Measurements from ENCODE around the gene RABGAP1L. TPM values are rescaled to one million over a fixed set of nuclear protein-coding genes. Genes with fewer than 3 reads are reported as not detected.

The RABGAP1L gene
- total RNA-seq, 1 donor from 2014 or later, result 41.0 TPM

DNA sequence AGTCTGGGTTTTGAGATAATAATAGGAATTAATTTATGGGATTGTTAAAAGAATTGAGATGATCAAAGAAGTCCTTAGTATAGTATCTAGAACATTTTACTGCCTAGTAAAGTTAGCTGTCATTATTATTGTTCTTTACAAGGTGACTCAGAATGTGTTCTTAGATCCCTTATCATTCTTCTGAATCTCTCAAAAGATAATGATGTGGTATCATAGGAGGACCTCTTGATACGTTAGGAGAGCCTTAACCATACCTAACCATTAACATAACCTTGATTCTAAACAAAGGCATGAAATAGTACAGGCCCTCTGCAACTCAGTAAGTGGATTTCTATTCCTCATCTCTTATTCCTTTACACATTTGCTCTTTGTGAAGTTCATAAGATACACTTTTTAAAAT lies 593.8 kb downstream of the RABGAP1L start:
- Mint-ChIP-seq H3K27me3 (ENCODE audit: insufficient read depth) (no peaks in the 10 kb centered on the region), H3K27ac (no peak overlapping the region), H3K4me1 (ENCODE audit: low read depth) (no peaks in the 10 kb centered on the region)

DNA sequence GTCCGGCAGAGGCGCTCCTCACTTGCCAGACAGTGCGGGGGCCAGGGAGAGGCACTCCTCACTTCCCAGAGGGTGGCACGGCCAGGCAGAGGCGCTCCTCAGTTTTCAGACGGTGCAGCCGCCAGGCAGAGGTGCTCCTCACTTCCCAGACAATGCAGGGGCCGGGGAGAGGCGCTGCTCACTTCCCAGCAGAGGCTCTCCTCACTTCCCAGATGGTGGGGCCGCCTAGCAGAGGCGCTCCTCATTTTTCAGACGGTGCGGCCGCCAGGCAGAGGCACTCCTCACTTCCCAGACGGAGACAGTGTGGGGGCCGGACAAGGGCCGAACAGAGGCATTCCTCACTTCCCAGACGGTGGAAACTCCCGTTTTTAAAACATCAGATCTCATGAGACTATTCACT lies 602.0 kb downstream of the RABGAP1L start:
- H3K27ac Mint-ChIP-seq, result no peak overlapping the region
- H3K9me3 Mint-ChIP-seq, result no peaks in the 10 kb centered on the region
- intact Hi-C loops (cut with micrococcal nuclease), result no loop called here

More for the DNA sequence above, 593.8 kb downstream of the RABGAP1L start:
- no peak for DNase-seq (ENCODE audit: low spot score)
- intact Hi-C loops (cut with micrococcal nuclease), result no loop called here
- H3K4me3 Mint-ChIP-seq, result no peak overlapping the region
- H3K9me3 Mint-ChIP-seq, result no peaks in the 10 kb centered on the region
- no peaks in the 10 kb centered on the region for H3K36me3 Mint-ChIP-seq (ENCODE audit: low read depth)

GRCh38 chr1:174761901-174762585 lies 602.7 kb downstream of the RABGAP1L start:
- no peaks in the 10 kb centered on the region for H3K4me1 Mint-ChIP-seq (ENCODE audit: low read depth)
- H3K4me3 Mint-ChIP-seq, result no peak overlapping the region
- intact Hi-C loops (cut with micrococcal nuclease), result no loop called here
- no peak overlapping the region for H3K27ac Mint-ChIP-seq
- no peaks in the 10 kb centered on the region for H3K9me3 Mint-ChIP-seq
- H3K36me3 Mint-ChIP-seq (ENCODE audit: low read depth), result no peaks in the 10 kb centered on the region
- H3K27me3 Mint-ChIP-seq (ENCODE audit: insufficient read depth), result no peaks in the 10 kb centered on the region
- no peak for DNase-seq (ENCODE audit: low spot score)

More for the DNA sequence above, 602.0 kb downstream of the RABGAP1L start:
- no peaks in the 10 kb centered on the region for H3K27me3 Mint-ChIP-seq (ENCODE audit: insufficient read depth)
- H3K4me1 Mint-ChIP-seq (ENCODE audit: low read depth), result no peaks in the 10 kb centered on the region
- DNase-seq (ENCODE audit: low spot score), result no peak
- no peaks in the 10 kb centered on the region for H3K36me3 Mint-ChIP-seq (ENCODE audit: low read depth)
- no peak overlapping the region for H3K4me3 Mint-ChIP-seq

DNA sequence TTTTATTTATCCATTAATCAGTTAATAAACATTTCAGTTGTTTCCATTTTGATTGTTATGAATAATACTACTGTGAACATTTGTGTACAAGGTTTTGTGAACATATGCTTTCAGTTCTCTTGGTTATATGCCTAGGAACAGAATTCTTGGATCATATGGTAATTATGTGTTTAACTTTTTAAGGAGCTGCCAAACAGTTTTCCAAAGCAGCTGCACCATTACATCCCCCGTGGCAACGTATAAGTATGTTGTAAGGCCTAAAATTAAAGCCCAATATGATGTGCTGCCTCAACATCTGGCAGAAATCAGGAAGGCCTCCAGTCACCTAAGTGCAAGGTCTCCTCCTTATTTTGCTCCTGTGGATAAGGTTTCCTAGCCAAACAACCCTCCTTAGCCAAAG lies 604.9 kb downstream of the RABGAP1L start:
- H3K9me3 Mint-ChIP-seq, result no peaks in the 10 kb centered on the region
- H3K4me1 Mint-ChIP-seq (ENCODE audit: low read depth), result peaks cover 8% of the 10 kb centered on the region
- no peak overlapping the region for H3K4me3 Mint-ChIP-seq
- no peak overlapping the region for H3K27ac Mint-ChIP-seq
- no peaks in the 10 kb centered on the region for H3K36me3 Mint-ChIP-seq (ENCODE audit: low read depth)
- H3K27me3 Mint-ChIP-seq (ENCODE audit: insufficient read depth), result no peaks in the 10 kb centered on the region
- intact Hi-C loops (cut with micrococcal nuclease), result no loop called here
- no peak for DNase-seq (ENCODE audit: low spot score)

DNA sequence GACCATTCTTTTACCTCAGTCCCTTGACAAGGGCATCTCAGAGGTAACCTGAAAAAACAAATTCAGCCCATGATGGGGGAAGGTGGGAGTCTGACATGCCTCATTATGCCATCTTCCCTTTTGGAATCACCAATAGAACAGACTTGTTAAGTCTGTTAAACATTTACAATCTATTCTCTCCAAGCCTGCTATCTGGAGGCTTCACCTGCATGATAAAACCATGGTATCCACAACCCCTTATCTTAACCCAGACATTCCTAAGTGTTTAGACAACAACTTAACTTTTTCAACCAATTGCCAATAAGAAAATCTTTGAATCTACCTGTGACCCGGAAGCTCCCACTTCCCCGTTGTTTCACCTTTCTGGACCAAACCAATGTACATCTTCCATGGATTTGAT lies 607.4 kb downstream of the RABGAP1L start:
- H3K36me3 Mint-ChIP-seq (ENCODE audit: low read depth), result no peaks in the 10 kb centered on the region
- no peak overlapping the region for H3K4me3 Mint-ChIP-seq
- H3K27me3 Mint-ChIP-seq (ENCODE audit: insufficient read depth), result no peaks in the 10 kb centered on the region
- no peaks in the 10 kb centered on the region for H3K9me3 Mint-ChIP-seq
- H3K27ac Mint-ChIP-seq, result no peak overlapping the region
- no peak for DNase-seq (ENCODE audit: low spot score)
- intact Hi-C loops (cut with micrococcal nuclease), result no loop called here
- peaks cover 13% of the 10 kb centered on the region for H3K4me1 Mint-ChIP-seq (ENCODE audit: low read depth)

DNA sequence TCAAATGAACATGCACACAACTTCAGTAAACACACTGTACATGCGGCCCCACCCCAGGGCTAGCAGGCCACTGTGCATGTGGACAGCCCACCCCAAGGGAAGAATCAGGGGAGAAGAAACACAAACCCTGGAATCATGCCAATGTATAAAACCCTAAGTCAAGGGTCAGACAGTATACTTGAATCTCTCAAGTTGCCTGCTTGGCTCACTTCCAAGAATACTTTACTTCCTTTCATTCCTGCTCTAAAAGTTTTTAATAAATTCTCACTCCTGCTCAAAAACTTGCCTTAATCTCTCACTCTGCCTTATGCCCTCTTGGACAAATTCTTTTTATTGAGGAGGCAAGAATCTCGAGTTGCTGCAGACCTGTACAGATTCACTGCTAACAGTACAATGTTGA lies 609.2 kb downstream of the RABGAP1L start:
- H3K27me3 Mint-ChIP-seq (ENCODE audit: insufficient read depth), result no peaks in the 10 kb centered on the region
- peaks cover 13% of the 10 kb centered on the region for H3K4me1 Mint-ChIP-seq (ENCODE audit: low read depth)
- H3K36me3 Mint-ChIP-seq (ENCODE audit: low read depth), result no peaks in the 10 kb centered on the region
- no peak overlapping the region for H3K4me3 Mint-ChIP-seq
- intact Hi-C loops (cut with micrococcal nuclease), result no loop called here
- H3K9me3 Mint-ChIP-seq, result no peaks in the 10 kb centered on the region
- no peak overlapping the region for H3K27ac Mint-ChIP-seq
- no peak for DNase-seq (ENCODE audit: low spot score)

- Mint-ChIP-seq H3K27ac (no peak overlapping the region), H3K9me3 (no peaks in the 10 kb centered on the region), H3K36me3 (ENCODE audit: low read depth) (no peaks in the 10 kb centered on the region), H3K4me3 (no peak overlapping the region), H3K27me3 (ENCODE audit: insufficient read depth) (no peaks in the 10 kb centered on the region), H3K4me1 (ENCODE audit: low read depth) (peaks cover 13% of the 10 kb centered on the region)
- intact Hi-C loops (cut with micrococcal nuclease), result no loop called here
- DNase-seq (ENCODE audit: low spot score), result no peak
Observed at GRCh38 chr1:174768949-174769348, 609.6 kb downstream of the RABGAP1L start.

- H3K9me3 Mint-ChIP-seq, result no peaks in the 10 kb centered on the region
- H3K36me3 Mint-ChIP-seq (ENCODE audit: low read depth), result no peaks in the 10 kb centered on the region
- intact Hi-C loops (cut with micrococcal nuclease), result loop anchor here (1.0 to 2.0 kb wide), 4 partner anchors 31 to 228 kb away; no protein-coding TSS in a partner anchor
- H3K4me3 Mint-ChIP-seq, result no peak overlapping the region
- H3K27me3 Mint-ChIP-seq (ENCODE audit: insufficient read depth), result no peaks in the 10 kb centered on the region
- DNase-seq (ENCODE audit: low spot score), result no peak
- H3K4me1 Mint-ChIP-seq (ENCODE audit: low read depth), result peaks cover 13% of the 10 kb centered on the region
- no peak overlapping the region for H3K27ac Mint-ChIP-seq
Observed at GRCh38 chr1:174769961-174770549, 610.7 kb downstream of the RABGAP1L start.

GRCh38 chr1:174775621-174776020 lies 616.3 kb downstream of the RABGAP1L start:
- H3K4me3 Mint-ChIP-seq, result no peak overlapping the region
- no peak for DNase-seq (ENCODE audit: low spot score)

DNA sequence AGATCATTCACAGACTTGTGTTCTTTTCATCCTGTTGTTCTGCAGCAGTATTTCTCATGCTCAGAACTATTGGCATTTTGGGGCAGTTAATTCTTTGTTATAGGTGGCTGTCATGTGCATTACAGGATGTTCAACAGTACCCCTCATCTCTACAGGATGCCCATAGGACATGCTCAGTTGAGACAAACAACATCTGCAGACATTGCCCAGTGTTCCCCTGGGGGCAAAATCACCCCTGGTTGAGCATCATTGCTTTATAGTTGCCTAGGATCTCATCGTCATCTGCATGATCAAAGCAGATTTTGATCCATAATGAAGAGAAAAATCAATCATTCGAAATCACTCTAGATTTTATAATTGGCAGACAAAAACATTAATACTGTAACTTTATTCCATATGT lies 617.9 kb downstream of the RABGAP1L start:
- peaks cover 2% of the 10 kb centered on the region for H3K27me3 Mint-ChIP-seq (ENCODE audit: insufficient read depth)
- no peaks in the 10 kb centered on the region for H3K4me1 Mint-ChIP-seq (ENCODE audit: low read depth)
- no peak overlapping the region for H3K27ac Mint-ChIP-seq
- no peaks in the 10 kb centered on the region for H3K9me3 Mint-ChIP-seq
- H3K4me3 Mint-ChIP-seq, result no peak overlapping the region
- intact Hi-C loops (cut with micrococcal nuclease), result no loop called here
- no peak for DNase-seq (ENCODE audit: low spot score)
- no peaks in the 10 kb centered on the region for H3K36me3 Mint-ChIP-seq (ENCODE audit: low read depth)

More at GRCh38 chr1:174775621-174776020, 616.3 kb downstream of the RABGAP1L start:
- Mint-ChIP-seq H3K27me3 (ENCODE audit: insufficient read depth) (peaks cover 2% of the 10 kb centered on the region), H3K36me3 (ENCODE audit: low read depth) (no peaks in the 10 kb centered on the region), H3K27ac (no peak overlapping the region), H3K4me1 (ENCODE audit: low read depth) (no peaks in the 10 kb centered on the region), H3K9me3 (no peaks in the 10 kb centered on the region)
- intact Hi-C loops (cut with micrococcal nuclease), result no loop called here

DNA sequence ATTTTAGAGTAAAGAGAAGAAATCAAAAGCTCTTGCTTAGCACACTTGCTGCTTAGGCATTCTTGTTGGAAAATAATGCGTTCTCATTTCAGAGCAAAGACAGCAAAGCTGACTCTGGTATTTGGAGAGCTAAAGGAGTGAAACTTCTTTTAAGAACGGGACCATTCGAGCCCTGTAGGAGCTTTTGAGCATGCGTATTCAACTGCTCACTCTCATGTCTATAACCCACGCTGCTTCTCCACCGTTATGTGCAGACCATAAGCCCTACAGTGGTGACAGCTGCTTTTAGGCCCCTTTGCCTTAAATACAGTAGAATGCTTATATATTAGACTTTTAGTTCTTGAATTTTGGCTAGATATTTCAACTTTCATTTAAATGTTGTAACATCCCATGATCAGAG lies 626.2 kb downstream of the RABGAP1L start:
- peaks cover 2% of the 10 kb centered on the region for H3K36me3 Mint-ChIP-seq (ENCODE audit: low read depth)
- no peaks in the 10 kb centered on the region for H3K9me3 Mint-ChIP-seq
- DNase-seq (ENCODE audit: low spot score), result no peak
- no peaks in the 10 kb centered on the region for H3K27me3 Mint-ChIP-seq (ENCODE audit: insufficient read depth)
- intact Hi-C loops (cut with micrococcal nuclease), result no loop called here
- H3K4me3 Mint-ChIP-seq, result no peak overlapping the region
- H3K4me1 Mint-ChIP-seq (ENCODE audit: low read depth), result peaks cover 15% of the 10 kb centered on the region
- H3K27ac Mint-ChIP-seq, result no peak overlapping the region

GRCh38 chr1:174786358-174786757 lies 627.0 kb downstream of the RABGAP1L start:
- intact Hi-C loops (cut with micrococcal nuclease), result no loop called here
- H3K27me3 Mint-ChIP-seq (ENCODE audit: insufficient read depth), result no peaks in the 10 kb centered on the region
- peaks cover 15% of the 10 kb centered on the region for H3K4me1 Mint-ChIP-seq (ENCODE audit: low read depth)
- no peak overlapping the region for H3K4me3 Mint-ChIP-seq
- no peak overlapping the region for H3K27ac Mint-ChIP-seq
- H3K36me3 Mint-ChIP-seq (ENCODE audit: low read depth), result peaks cover 2% of the 10 kb centered on the region
- H3K9me3 Mint-ChIP-seq, result no peaks in the 10 kb centered on the region
- no peak for DNase-seq (ENCODE audit: low spot score)

DNA sequence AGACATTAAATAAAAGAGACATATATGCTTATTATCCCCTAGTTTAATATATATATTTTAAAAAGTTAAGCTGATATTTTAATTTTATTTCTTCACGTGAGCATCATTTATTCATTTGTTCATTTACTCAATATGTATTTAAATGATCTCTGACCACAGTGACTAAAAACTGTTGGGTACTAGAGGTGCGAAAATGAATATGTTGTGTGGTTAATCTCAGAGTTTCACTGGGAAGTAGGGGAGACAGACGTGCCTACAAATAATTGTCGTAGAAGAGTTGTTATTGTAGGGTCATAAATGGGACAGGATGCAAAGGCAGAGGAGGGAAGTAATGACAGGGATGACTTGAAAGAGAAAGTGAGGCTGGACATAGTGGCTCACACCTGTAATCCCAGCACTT lies 627.4 kb downstream of the RABGAP1L start:
- H3K4me1 Mint-ChIP-seq (ENCODE audit: low read depth), result peaks cover 15% of the 10 kb centered on the region
- no peak overlapping the region for H3K27ac Mint-ChIP-seq
- no peak for DNase-seq (ENCODE audit: low spot score)
- intact Hi-C loops (cut with micrococcal nuclease), result no loop called here
- H3K4me3 Mint-ChIP-seq, result no peak overlapping the region
- peaks cover 2% of the 10 kb centered on the region for H3K36me3 Mint-ChIP-seq (ENCODE audit: low read depth)
- no peaks in the 10 kb centered on the region for H3K27me3 Mint-ChIP-seq (ENCODE audit: insufficient read depth)
- no peaks in the 10 kb centered on the region for H3K9me3 Mint-ChIP-seq

Measured in activated T-helper 1 cell treated with anti-CD3 and anti-CD28 coated beads, Interleukin-12 subunit alpha, Interleukin-12 subunit beta, Interleukin-2, Interleukin-4 antibody, amounts not matched to agents 30 ng/mL and 10 ng/mL and 1 ng/mL, durations not matched to agents 14 hours and 24 hours and 36 hours (primary cell).